Endothelial cell (in vitro differentiated cells): Measurements from ENCODE around the gene BHLHA9. TPM values are rescaled to one million over a fixed set of nuclear protein-coding genes. Genes with fewer than 3 reads are reported as not detected.
"Not testable (repeated sequence)": the region's sequence is repeated elsewhere in the genome, so short reads cannot be mapped to it uniquely, and the experiment has no call there.

Experiments
- DNase-seq: peaks from one replicate; pipeline ENCODE4 v3.0.0; 2021; ENCODE audit warnings: low spot score
- H3K27ac Mint-ChIP-seq: one replicate; pipeline ENCODE4 v1.8.0; 2021; ENCODE audit warnings: mixed read lengths, inconsistent platforms; ENCODE audit not compliant: unreplicated experiment
- H3K27me3 Mint-ChIP-seq: one replicate; pipeline ENCODE4 v1.8.0; 2021; ENCODE audit warnings: mild to moderate bottlenecking, moderate library complexity, mixed read lengths, inconsistent platforms; ENCODE audit not compliant: unreplicated experiment
- H3K36me3 Mint-ChIP-seq: one replicate; pipeline ENCODE4 v1.8.0; 2021; ENCODE audit warnings: mild to moderate bottlenecking, low read depth, mixed read lengths, inconsistent platforms; ENCODE audit not compliant: unreplicated experiment
- H3K4me1 Mint-ChIP-seq: one replicate; pipeline ENCODE4 v1.8.0; 2021; ENCODE audit warnings: mild to moderate bottlenecking, mixed read lengths, inconsistent platforms; ENCODE audit not compliant: unreplicated experiment
- H3K4me3 Mint-ChIP-seq: one replicate; pipeline ENCODE4 v1.8.0; 2021; ENCODE audit warnings: mild to moderate bottlenecking, mixed read lengths, inconsistent platforms; ENCODE audit not compliant: unreplicated experiment
- H3K9me3 Mint-ChIP-seq: one replicate; pipeline ENCODE4 v1.8.0; 2021; ENCODE audit warnings: mixed read lengths, inconsistent platforms; ENCODE audit not compliant: unreplicated experiment
- total RNA-seq: library from RNA; stranded (reverse); fragmentation: NEBNext Ultra II Directional; extraction: Animal tissue kit (Norgen Biotek cat#: 25700); gene quantifications from one replicate; pipeline ENCODE4 v1.2.1, GENCODE V29; 2021; ENCODE audit not compliant: unreplicated experiment
- TF ChIP-seq, protein P1 (sequence below): fragments of 200-600 bp; sonication (generic); IDR thresholded peaks from one replicate; pipeline ENCODE4 v1.5.0; 2021; ENCODE audit warnings: antibody characterized with exemption; ENCODE audit not compliant: unreplicated experiment

Gene BHLHA9
- total RNA-seq, 1 donor from 2014 or later = not detected

DNA sequence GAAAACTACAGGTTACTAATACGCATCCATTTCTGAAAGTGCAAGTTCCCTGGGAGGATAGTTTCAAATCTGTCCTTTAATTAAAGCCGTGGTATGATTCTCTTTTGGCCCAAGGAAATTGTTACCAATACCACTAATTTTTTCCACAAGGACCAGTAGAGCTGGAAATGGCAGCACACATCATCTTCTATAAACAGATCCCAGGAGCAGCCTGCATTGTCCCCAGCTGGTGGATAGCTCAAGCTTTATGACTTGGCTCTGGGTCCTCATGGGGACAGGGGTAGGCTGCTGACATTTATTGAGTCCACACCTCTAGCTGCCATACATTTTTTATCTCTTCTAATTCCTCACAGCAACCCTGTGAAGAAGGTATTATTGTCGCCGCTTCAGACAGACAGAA is 35.8 kb upstream of the BHLHA9 start:
- H3K27me3 Mint-ChIP-seq = peaks cover 13% of the 10 kb centered on the region
- no peaks in the 10 kb centered on the region for H3K9me3 Mint-ChIP-seq
- no peak overlapping the region for H3K4me3 Mint-ChIP-seq
- no peak for DNase-seq
- TF ChIP-seq, protein P1, sequence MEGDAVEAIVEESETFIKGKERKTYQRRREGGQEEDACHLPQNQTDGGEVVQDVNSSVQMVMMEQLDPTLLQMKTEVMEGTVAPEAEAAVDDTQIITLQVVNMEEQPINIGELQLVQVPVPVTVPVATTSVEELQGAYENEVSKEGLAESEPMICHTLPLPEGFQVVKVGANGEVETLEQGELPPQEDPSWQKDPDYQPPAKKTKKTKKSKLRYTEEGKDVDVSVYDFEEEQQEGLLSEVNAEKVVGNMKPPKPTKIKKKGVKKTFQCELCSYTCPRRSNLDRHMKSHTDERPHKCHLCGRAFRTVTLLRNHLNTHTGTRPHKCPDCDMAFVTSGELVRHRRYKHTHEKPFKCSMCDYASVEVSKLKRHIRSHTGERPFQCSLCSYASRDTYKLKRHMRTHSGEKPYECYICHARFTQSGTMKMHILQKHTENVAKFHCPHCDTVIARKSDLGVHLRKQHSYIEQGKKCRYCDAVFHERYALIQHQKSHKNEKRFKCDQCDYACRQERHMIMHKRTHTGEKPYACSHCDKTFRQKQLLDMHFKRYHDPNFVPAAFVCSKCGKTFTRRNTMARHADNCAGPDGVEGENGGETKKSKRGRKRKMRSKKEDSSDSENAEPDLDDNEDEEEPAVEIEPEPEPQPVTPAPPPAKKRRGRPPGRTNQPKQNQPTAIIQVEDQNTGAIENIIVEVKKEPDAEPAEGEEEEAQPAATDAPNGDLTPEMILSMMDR = no peak
- no peaks in the 10 kb centered on the region for H3K36me3 Mint-ChIP-seq
- H3K27ac Mint-ChIP-seq = no peak overlapping the region
- H3K4me1 Mint-ChIP-seq = peaks cover 12% of the 10 kb centered on the region

DNA sequence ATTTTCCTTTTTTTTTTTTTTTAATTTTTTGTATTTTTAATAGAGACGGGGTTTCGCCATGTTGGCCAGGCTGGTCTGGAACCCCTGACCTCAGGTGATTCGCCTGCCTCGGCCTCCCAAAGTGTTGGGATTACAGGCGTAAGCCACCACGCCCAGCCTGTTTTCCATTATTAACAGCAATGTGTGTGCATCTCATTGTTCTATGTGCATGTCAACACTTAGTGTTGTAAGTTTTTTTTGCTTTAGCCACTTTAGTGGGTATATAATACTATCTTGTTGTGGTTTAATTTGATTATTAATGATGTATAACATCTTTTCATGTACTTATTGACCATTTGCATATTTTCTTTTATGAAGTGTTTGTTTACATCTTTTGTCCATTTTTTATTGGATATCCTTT is 32.8 kb upstream of the BHLHA9 start:
- Mint-ChIP-seq H3K27ac (no peak overlapping the region), H3K9me3 (no peaks in the 10 kb centered on the region), H3K27me3 (no peaks in the 10 kb centered on the region), H3K36me3 (no peaks in the 10 kb centered on the region), H3K4me3 (no peak overlapping the region), H3K4me1 (peaks cover 3% of the 10 kb centered on the region)
- DNase-seq = no peak
- TF ChIP-seq, protein P1 = no peak

DNA sequence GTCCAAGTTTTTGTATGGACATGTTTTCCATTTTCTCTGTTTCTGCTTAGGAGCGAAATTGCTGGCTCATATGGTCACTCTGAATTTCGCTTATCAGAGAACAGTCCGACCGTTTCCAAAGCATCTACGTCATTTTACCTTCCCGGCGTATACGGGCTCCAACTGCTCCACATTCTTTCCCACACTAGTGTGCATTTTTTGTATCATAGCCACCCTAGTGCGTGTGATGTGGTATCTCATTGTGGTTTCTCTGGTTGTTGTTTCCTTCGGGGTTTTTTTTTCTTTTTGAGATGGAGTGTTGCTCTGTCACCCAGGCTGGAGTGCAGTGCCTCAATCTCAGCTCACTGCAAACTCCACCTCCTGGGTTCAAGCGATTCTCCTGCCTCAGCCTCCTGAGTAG is 31.0 kb upstream of the BHLHA9 start:
- no peak for DNase-seq
- Mint-ChIP-seq H3K27me3 (no peaks in the 10 kb centered on the region), H3K36me3 (no peaks in the 10 kb centered on the region), H3K27ac (no peak overlapping the region), H3K4me1 (no peaks in the 10 kb centered on the region), H3K9me3 (no peaks in the 10 kb centered on the region), H3K4me3 (no peak overlapping the region)
- TF ChIP-seq, protein P1 = no peak

DNA sequence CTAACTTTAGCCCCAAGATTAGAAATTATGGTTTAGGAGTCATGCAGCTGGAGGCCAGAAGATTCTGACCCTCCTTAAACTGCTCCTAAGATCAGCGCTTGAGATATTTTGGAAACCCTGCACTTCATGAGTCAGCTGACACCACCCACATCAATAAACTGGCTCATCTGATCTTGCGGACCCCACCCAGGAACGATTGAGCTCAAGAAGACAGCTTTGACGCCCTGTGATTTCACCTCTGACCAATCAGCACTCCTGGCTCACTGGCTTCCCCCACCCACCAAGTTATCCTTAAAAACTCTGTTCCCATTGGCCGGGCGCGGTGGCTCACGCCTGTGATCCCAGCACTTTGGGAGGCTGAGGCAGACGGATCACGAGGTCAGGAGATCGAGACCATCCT is 29.8 kb upstream of the BHLHA9 start:
- not testable (repeated sequence) for H3K4me1 Mint-ChIP-seq, H3K27me3 Mint-ChIP-seq, H3K9me3 Mint-ChIP-seq, H3K4me3 Mint-ChIP-seq, DNase-seq, H3K36me3 Mint-ChIP-seq, H3K27ac Mint-ChIP-seq

DNA sequence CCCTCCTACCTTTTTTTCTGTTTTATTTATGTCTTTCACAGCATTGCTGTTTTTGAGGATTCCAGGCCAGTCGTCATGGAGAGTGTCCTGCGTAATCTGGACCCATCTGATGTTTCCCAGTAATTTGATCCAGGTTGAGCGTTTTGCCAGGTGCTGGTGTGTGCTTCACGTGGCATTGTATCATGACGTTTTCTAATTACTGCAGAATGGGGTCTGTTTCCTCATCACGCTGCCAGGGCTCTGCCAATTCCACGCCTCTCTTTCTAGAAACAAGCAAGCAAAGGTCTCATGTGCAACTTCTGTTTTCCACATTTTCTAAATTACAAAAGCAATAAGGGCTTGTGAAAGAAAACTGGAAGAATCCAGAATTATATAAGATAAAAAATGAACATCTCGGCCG is 28.3 kb upstream of the BHLHA9 start:
- no peak overlapping the region for H3K27ac Mint-ChIP-seq
- H3K4me1 Mint-ChIP-seq = no peaks in the 10 kb centered on the region
- H3K36me3 Mint-ChIP-seq = peaks cover 3% of the 10 kb centered on the region
- no peak overlapping the region for H3K4me3 Mint-ChIP-seq
- no peaks in the 10 kb centered on the region for H3K27me3 Mint-ChIP-seq
- DNase-seq = no peak
- TF ChIP-seq, protein P1 = no peak
- no peaks in the 10 kb centered on the region for H3K9me3 Mint-ChIP-seq

DNA sequence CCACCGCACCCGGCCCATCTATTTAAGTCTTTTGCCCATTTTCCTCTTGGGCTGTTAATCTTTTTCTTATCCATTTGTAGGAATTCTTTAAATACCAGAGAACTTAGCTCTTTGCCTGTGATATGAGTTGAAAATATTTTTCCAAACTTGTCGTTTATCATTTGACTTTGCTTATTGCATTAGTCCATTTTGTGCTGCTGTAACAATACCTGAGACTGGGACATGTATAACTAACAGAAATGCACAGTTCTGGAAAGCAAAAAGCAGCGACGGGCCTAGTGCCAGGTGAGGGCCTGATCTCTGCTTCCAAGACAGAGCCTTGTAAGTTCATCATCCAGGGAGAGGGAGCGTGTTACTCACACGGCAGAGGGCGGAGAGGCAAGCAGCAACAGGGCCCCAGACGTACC is 25.6 kb upstream of the BHLHA9 start:
- Mint-ChIP-seq H3K9me3 (no peaks in the 10 kb centered on the region), H3K4me3 (no peak overlapping the region), H3K36me3 (peaks cover 3% of the 10 kb centered on the region), H3K27ac (peak overlapping the region; percentile 43), H3K4me1 (no peaks in the 10 kb centered on the region), H3K27me3 (no peaks in the 10 kb centered on the region)
- DNase-seq = no peak
- TF ChIP-seq, protein P1 = no peak
